HG03097 (cell line): ENCODE results near the gene LRGUK.
"Not testable (repeated sequence)": the region's sequence is repeated elsewhere in the genome, so short reads cannot be mapped to it uniquely, and the experiment has no call there.

Source experiments
- ATAC-seq: cut with Tn5 transposase; IDR thresholded peaks from one replicate; pipeline ENCODE4 v1.9.1; 2021; ENCODE audit not compliant: unreplicated experiment, low FRiP score

Gene LRGUK

GRCh38 chr7:134220236-134220635, 93.1 kb downstream of the LRGUK start:
- no peak for ATAC-seq

- not testable (repeated sequence) for ATAC-seq
These were observed 104.2 kb downstream of the LRGUK start for GRCh38 chr7:134231296-134231695.

- no peak for ATAC-seq
These were observed 107.1 kb downstream of the LRGUK start for GRCh38 chr7:134234216-134234615.

GRCh38 chr7:134245253-134245652, 118.1 kb downstream of the LRGUK start:
- no peak for ATAC-seq

GRCh38 chr7:134246347-134246746, 119.2 kb downstream of the LRGUK start:
- no peak for ATAC-seq

GRCh38 chr7:134246761-134247160, 119.6 kb downstream of the LRGUK start:
- ATAC-seq: no peak

GRCh38 chr7:134248196-134248595, 121.1 kb downstream of the LRGUK start:
- ATAC-seq: no peak

GRCh38 chr7:134254311-134254710, 127.2 kb downstream of the LRGUK start:
- no peak for ATAC-seq

GRCh38 chr7:134255814-134256213, 128.7 kb downstream of the LRGUK start:
- ATAC-seq: no peak

GRCh38 chr7:134262322-134262721, 135.2 kb downstream of the LRGUK start:
- ATAC-seq: no peak

GRCh38 chr7:134276951-134277350, 149.8 kb downstream of the LRGUK start:
- ATAC-seq: no peak

- ATAC-seq: no peak
These were observed 151.5 kb downstream of the LRGUK start for GRCh38 chr7:134278502-134279153.

GRCh38 chr7:134279336-134279735, 152.2 kb downstream of the LRGUK start:
- no peak for ATAC-seq

- no peak for ATAC-seq
These were observed 152.8 kb downstream of the LRGUK start for GRCh38 chr7:134279898-134280297.

GRCh38 chr7:134280508-134280907, 153.4 kb downstream of the LRGUK start:
- no peak for ATAC-seq

GRCh38 chr7:134284011-134284410, 156.9 kb downstream of the LRGUK start:
- no peak for ATAC-seq

- ATAC-seq: no peak
These were observed 157.8 kb downstream of the LRGUK start for GRCh38 chr7:134284952-134285351.

- no peak for ATAC-seq
These were observed 160.9 kb downstream of the LRGUK start for GRCh38 chr7:134287916-134288659.

- no peak for ATAC-seq
These were observed 162.3 kb downstream of the LRGUK start for GRCh38 chr7:134289423-134289822.

- no peak for ATAC-seq
These were observed 162.7 kb downstream of the LRGUK start for GRCh38 chr7:134289841-134290240.

- no peak for ATAC-seq
These were observed 163.1 kb downstream of the LRGUK start for GRCh38 chr7:134290286-134290685.
